K562 (cell line): ENCODE results near the gene TTLL9. TPM values are rescaled to one million over a fixed set of nuclear protein-coding genes. Genes with fewer than 3 reads are reported as not detected.

ENCODE experiments used
- CBX1 ChIP-seq: sonication (generic); IDR thresholded peaks from 2 replicates; pipeline ENCODE4 v1.6.1; 2016; ENCODE audit warnings: antibody characterized with exemption, low read depth, mild to moderate bottlenecking
- CEBPG ChIP-seq, 3 experiments: fragments of 200-800 bp in 1 of 3; sonication (Bioruptor generic) in 1 of 3; sonication (generic) in 1 of 3; formaldehyde crosslinking in 1 of 3; IDR thresholded peaks in 2 of 3; conservative IDR thresholded peaks in 1 of 3; 2 replicates each; pipeline versions ENCODE4 v1.6.1 to v1.8.0; 2016 to 2022; ENCODE audit warnings: missing compliant biosample characterization in 2 of 3, missing genetic modification characterization in 2 of 3, mild to moderate bottlenecking in 1 of 3, missing genetic modification reagents in 1 of 3
- FOXJ2 ChIP-seq: fragments of 200-800 bp; sonication (Bioruptor generic); IDR thresholded peaks from 2 replicates; pipeline ENCODE4 v1.6.1; 2016; ENCODE audit warnings: missing genetic modification characterization, missing compliant biosample characterization
- GABPA ChIP-seq: fragments of 200-800 bp; sonication (Bioruptor generic); conservative IDR thresholded peaks from 2 replicates; pipeline ENCODE4 v1.6.1; 2016; ENCODE audit warnings: low read depth, missing genetic modification characterization, missing compliant biosample characterization
- KDM4B ChIP-seq, 2 experiments: fragments of 450-650 bp in 1 of 2; sonication (generic) in 1 of 2; IDR thresholded peaks; 2 replicates each; pipeline ENCODE4 v1.6.1; 2016 to 2017; ENCODE audit warnings: borderline replicate concordance in 2 of 2, antibody characterized with exemption in 1 of 2, low read depth in 1 of 2, mild to moderate bottlenecking in 1 of 2
- NRF1 ChIP-seq, 2 experiments: fragments of 450-650 bp; IDR thresholded peaks in 1 of 2; conservative IDR thresholded peaks in 1 of 2; 2 replicates each; pipeline ENCODE4 v1.6.1; 2014; ENCODE audit warnings: mild to moderate bottlenecking in 2 of 2
- PCBP2 ChIP-seq: fragments of 200-400 bp; formaldehyde crosslinking; IDR thresholded peaks from 2 replicates; pipeline ENCODE4 v1.6.1; 2018; ENCODE audit warnings: low read length, low read depth, mild to moderate bottlenecking, moderate library complexity; ENCODE audit not compliant: poor library complexity, severe bottlenecking
- POLR2AphosphoS2 ChIP-seq: IDR thresholded peaks from 2 replicates; pipeline ENCODE4 v1.6.1; 2012; ENCODE audit warnings: low read length, improper control_type of control experiment
- POLR3G ChIP-seq: IDR thresholded peaks from 2 replicates; pipeline ENCODE4 v1.6.1; 2011; ENCODE audit not compliant: insufficient read length, insufficient replicate concordance; ENCODE audit errors: extremely low read depth
- TAF15 ChIP-seq: fragments of 200-400 bp; formaldehyde crosslinking; IDR thresholded peaks from 2 replicates; pipeline ENCODE4 v1.6.1; 2017; ENCODE audit warnings: mild to moderate bottlenecking, low read depth, low read length, moderate library complexity
- TSC22D4 ChIP-seq: fragments of 450-650 bp; IDR thresholded peaks from 2 replicates; pipeline ENCODE4 v1.6.1; 2016; ENCODE audit warnings: missing genetic modification characterization, missing biosample characterization, control low read depth
- ZBTB26 ChIP-seq: fragments of 450-650 bp; formaldehyde crosslinking; IDR thresholded peaks from 2 replicates; pipeline ENCODE4 v1.4.0; 2022; ENCODE audit warnings: missing genetic modification characterization
- ZBTB49 ChIP-seq: sonication (generic); formaldehyde crosslinking; IDR thresholded peaks from 2 replicates; pipeline ENCODE4 v1.8.0; 2022; ENCODE audit warnings: missing genetic modification reagents, mild to moderate bottlenecking, borderline replicate concordance
- polyA plus RNA-seq, 8 experiments: library from polyadenylated mRNA; depleted of rRNA in 4 of 8; stranded (reverse) in 5 of 8; unstranded in 3 of 8; fragments of >200 nt; fragmentation: Nextera tagmentation in 2 of 8; fragmentation: Illumina TruSeq in 1 of 8; extraction: Ambion mirVana in 2 of 8; extraction: Trizol in 1 of 8; gene quantifications; 2 replicates each; pipeline versions ENCODE4 v1.2.1 to v1.2.3, GENCODE V29; 2011 to 2014; ENCODE audit warnings: inconsistent platforms in 1 of 8, missing spikeins in 1 of 8
- total RNA-seq, 7 experiments: library from RNA; depleted of rRNA in 6 of 7; stranded (reverse); fragments of >200 nt in 6 of 7; fragmentation: Illumina TruSeq in 2 of 7; extraction: Trizol in 2 of 7; gene quantifications; 2 replicates each; pipeline versions ENCODE4 v1.2.1 to v1.2.3, GENCODE V29; 2011 to 2021; ENCODE audit warnings: low replicate concordance in 1 of 7

TTLL9 gene
- total and polyA plus RNA-seq, 9 of the 15 experiments (the other 6 are each of a cell fraction or from before 2014, with no cell fraction given) = 0.06 to 0.07 TPM; not detected in 7

- TF ChIP-seq KDM4B (IDR thresholded peaks at IDR 0.05; ENCODE audit: borderline replicate concordance in 2 of 2, low read depth in 1 of 2) = 0 out of 4 replicates have a peak, but pooled peaks of 1 of the 2 experiments have one; percentile 49
- peak; percentile 67 for TF ChIP-seq GABPA (tag)
- peak; percentile 20; the same call in 1 of the 2 replicates for TF ChIP-seq FOXJ2 (tag)
- TF ChIP-seq ZBTB26 = no peak
- TF ChIP-seq CBX1 = no peak
- no peak for TF ChIP-seq TAF15
- no peak for TF ChIP-seq TSC22D4
- no peak for TF ChIP-seq NRF1 (conservative IDR thresholded peaks at IDR 0.05 in 1 of 2, IDR thresholded peaks at IDR 0.05 in 1 of 2)
- TF ChIP-seq POLR3G = no peak
- TF ChIP-seq PCBP2 = no peak
- TF ChIP-seq CEBPG (CRISPR knock-in tag; IDR thresholded peaks at IDR 0.05) = peak; percentile 83
- no peak for TF ChIP-seq CEBPG (tag; conservative IDR thresholded peaks at IDR 0.05 in 1 of 2, IDR thresholded peaks at IDR 0.05 in 1 of 2)
- TF ChIP-seq POLR2AphosphoS2 = no peak
- TF ChIP-seq ZBTB49 (CRISPR knock-in tag) = peak; percentile 100
Observed at GRCh38 chr20:31968291-31969126, 98.1 kb downstream of the TTLL9 start (continued).
